Keratinocyte (primary cell): Measurements from ENCODE around the gene NFIL3.

Experiments
- CTCF ChIP-seq, 3 experiments: IDR thresholded peaks in 1 of 3; conservative IDR thresholded peaks in 1 of 3; optimal IDR thresholded peaks in 1 of 3; 2 replicates in 2 of 3; 3 replicates in 1 of 3; pipeline versions ENCODE3 to v1.5.1; 2011; ENCODE audit warnings: low read length in 3 of 3, mild to moderate bottlenecking in 3 of 3, moderate library complexity in 2 of 3, control low read depth in 1 of 3, inconsistent platforms in 1 of 3; ENCODE audit not compliant: insufficient read depth in 2 of 3; ENCODE audit errors: extremely low read depth in 1 of 3
- EZH2 ChIP-seq: IDR thresholded peaks from one replicate; pipeline ENCODE4 v1.6.1; 2012; ENCODE audit warnings: inconsistent platforms, mild to moderate bottlenecking, low read length, moderate library complexity

- TF ChIP-seq CTCF (optimal IDR thresholded peaks at IDR 0.05 in 1 of 3, IDR thresholded peaks at IDR 0.05 in 1 of 3, conservative IDR thresholded peaks at IDR 0.05 in 1 of 3; ENCODE audit: extremely low read depth in 1 of 3, insufficient read depth in 2 of 3, low read length in 3 of 3) (peak in 1 of 3 experiments; percentile 2), EZH2 (no peak)
Observed at GRCh38 chr9:91411096-91411771, 12.4 kb downstream of the NFIL3 start.
